Panc1 (cell line): ENCODE results near the gene EYS. TPM values are rescaled to one million over a fixed set of nuclear protein-coding genes. Genes with fewer than 3 reads are reported as not detected.

Experiments
- ATAC-seq: fragments of 200-7000 bp; cut with Tn5 transposase; 2 replicates; pipeline ENCODE4 v1.9.1; 2020; ENCODE audit warnings: mild to moderate bottlenecking, moderate library complexity
- BruUV-seq: library from RNA; stranded (reverse); fragments of 400-500 nt; replicated peaks from 2 replicates; lab custom pipeline; 2021; lab: Mats Ljungman, UMichigan
- CTCF ChIA-PET: fragments of 300-600 bp; sonication (Branson Sonifier 250); formaldehyde crosslinking; loops from one replicate; lab custom pipeline; 2022; ENCODE audit warnings: antibody characterized with exemption; lab: Charles Lee
- POLR2A ChIA-PET: fragments of 300-600 bp; sonication (Branson Sonifier 250); formaldehyde crosslinking; loops from one replicate; lab custom pipeline; 2022; ENCODE audit warnings: antibody characterized with exemption; lab: Charles Lee
- DNase-seq: peaks from one replicate; pipeline ENCODE4 v3.0.0-alpha.2; 2010; ENCODE audit warnings: low read depth, low spot score
- H3K27ac ChIP-seq: 2 replicates; pipeline ENCODE4 v1.5.1; 2011; ENCODE audit warnings: mild to moderate bottlenecking, low read length, inconsistent platforms
- H3K27me3 ChIP-seq: fragments of 200-500 bp; sonication (Bioruptor generic); 2 replicates; pipeline ENCODE4 v1.6.0; 2014; ENCODE audit warnings: low read length, inconsistent platforms; ENCODE audit not compliant: control insufficient read depth, insufficient read depth
- H3K36me3 ChIP-seq: fragments of 200-500 bp; sonication (Bioruptor generic); 2 replicates; pipeline ENCODE4 v1.5.1; 2014; ENCODE audit warnings: inconsistent platforms, mild to moderate bottlenecking, low read length, moderate library complexity; ENCODE audit not compliant: control insufficient read depth, insufficient read depth
- H3K4me1 ChIP-seq: 2 replicates; pipeline ENCODE4 v1.5.1; 2011; ENCODE audit warnings: inconsistent platforms, mild to moderate bottlenecking, low read length, moderate library complexity; ENCODE audit not compliant: control insufficient read depth, insufficient read depth
- H3K4me3 ChIP-seq, 2 experiments: 2 replicates each; pipeline ENCODE4 v1.5.1; 2011 to 2012; ENCODE audit warnings: low read depth in 2 of 2, low read length in 2 of 2, mild to moderate bottlenecking in 2 of 2, inconsistent platforms in 1 of 2, moderate library complexity in 1 of 2
- H3K9me3 ChIP-seq: fragments of 200-500 bp; sonication (Bioruptor generic); 2 replicates; pipeline ENCODE4 v1.5.1; 2014; ENCODE audit warnings: low read depth, mild to moderate bottlenecking, inconsistent platforms, low read length, moderate library complexity; ENCODE audit not compliant: control insufficient read depth, insufficient read depth
- CTCF ChIP-seq: fragments of 450-650 bp; IDR thresholded peaks from 2 replicates; pipeline ENCODE4 v1.5.1; 2017; ENCODE audit warnings: mild to moderate bottlenecking
- POLR2AphosphoS5 ChIP-seq: IDR thresholded peaks from 2 replicates; pipeline ENCODE4 v1.6.1; 2012; ENCODE audit warnings: mild to moderate bottlenecking, low read depth, low read length, moderate library complexity
- REST ChIP-seq, 2 experiments: IDR thresholded peaks; 2 replicates each; pipeline ENCODE4 v1.6.1; 2011 to 2012; ENCODE audit warnings: low read depth in 2 of 2, control low read depth in 1 of 2, low read length in 1 of 2, mild to moderate bottlenecking in 1 of 2, moderate library complexity in 1 of 2; ENCODE audit not compliant: insufficient read depth in 1 of 2
- SIN3A ChIP-seq: IDR thresholded peaks from 2 replicates; pipeline ENCODE4 v1.6.1; 2012; ENCODE audit warnings: low read depth, mild to moderate bottlenecking, low read length, moderate library complexity, borderline replicate concordance; ENCODE audit not compliant: insufficient read depth
- TCF7L2 ChIP-seq: IDR thresholded peaks from 2 replicates; pipeline ENCODE4 v1.6.1; 2011; ENCODE audit warnings: mild to moderate bottlenecking, low read depth, low read length, inconsistent platforms
- in situ Hi-C: cut with HindIII; loops from 2 replicates; pipeline ENCODE4 v1.10.0; 2016; ENCODE audit warnings: low sequenced_read_pairs, low pct_unique_long_range_greater_than_20kb
- intact Hi-C: fragments of 100-400 bp; cut with micrococcal nuclease; formaldehyde crosslinking; loops from one replicate; pipeline ENCODE4 v1.10.0; 2022; ENCODE audit not compliant: unreplicated experiment
- total RNA-seq: library from RNA; stranded (reverse); gene quantifications from one replicate; pipeline ENCODE4 v1.2.1, GENCODE V29; 2021; ENCODE audit not compliant: unreplicated experiment

EYS gene
- total RNA-seq, 1 experiment from 2014 or later, result not detected

GRCh38 chr6:64732888-64733287 lies 974.1 kb downstream of the EYS start:
- ChIA-PET CTCF (no interaction called here), POLR2A (no interaction called here)
- intact Hi-C loops, result no loop called here

GRCh38 chr6:64729522-64729921 lies 977.5 kb downstream of the EYS start:
- in situ Hi-C loops (no loop called here), intact Hi-C loops (no loop called here)
- DNase-seq (no peak), ATAC-seq (no peak)
- BruUV-seq, result no TSS peak
- Histone ChIP-seq H3K27me3 (no peaks in the 10 kb centered on the region), H3K4me3 (no peak overlapping the region), H3K9me3 (no peaks in the 10 kb centered on the region), H3K4me1 (no peaks in the 10 kb centered on the region), H3K27ac (no peak overlapping the region), H3K36me3 (no peaks in the 10 kb centered on the region)
- ChIA-PET CTCF (no interaction called here), POLR2A (no interaction called here)
- TF ChIP-seq TCF7L2, result no peak
- no peak for TF ChIP-seq REST (IDR thresholded peaks at IDR 0.05; ENCODE audit: insufficient read depth in 1 of 2, low read depth in 2 of 2, low read length in 1 of 2)
- no peak for TF ChIP-seq POLR2AphosphoS5
- no peak for TF ChIP-seq SIN3A
- TF ChIP-seq CTCF, result no peak

More at GRCh38 chr6:64732888-64733287, 974.1 kb downstream of the EYS start:
- BruUV-seq, result no TSS peak
- Histone ChIP-seq H3K4me3 (no peak overlapping the region), H3K36me3 (no peaks in the 10 kb centered on the region), H3K9me3 (no peaks in the 10 kb centered on the region), H3K27ac (no peak overlapping the region), H3K27me3 (no peaks in the 10 kb centered on the region), H3K4me1 (no peaks in the 10 kb centered on the region)
- ATAC-seq (no peak), DNase-seq (no peak)
- no peak for TF ChIP-seq REST (IDR thresholded peaks at IDR 0.05; ENCODE audit: insufficient read depth in 1 of 2, low read depth in 2 of 2, low read length in 1 of 2)
- TF ChIP-seq SIN3A, result no peak
- TF ChIP-seq CTCF, result peak; percentile 15
- TF ChIP-seq TCF7L2, result no peak
- TF ChIP-seq POLR2AphosphoS5, result no peak
- in situ Hi-C loops, result no loop called here
